ENCODE data around the gene PGLYRP2.

PGLYRP2 gene

GRCh38 chr19:15424121-15424520, 55.2 kb downstream of the PGLYRP2 start:
- no peak for TF ChIP-seq CTCF (IDR thresholded peaks at IDR 0.05; ENCODE audit: control insufficient read depth, insufficient read depth, low read depth, low read length, missing control alignments)
- no peak for DNase-seq (ENCODE audit: low read depth)
- no peak overlapping the region for H3K4me3 ChIP-seq (ENCODE audit: control insufficient read depth, low read depth, low read length)

GRCh38 chr19:15423130-15423529, 56.2 kb downstream of the PGLYRP2 start:
- DNase-seq (ENCODE audit: low read depth) = no peak
- no peak for TF ChIP-seq CTCF (IDR thresholded peaks at IDR 0.05; ENCODE audit: control insufficient read depth, insufficient read depth, low read depth, low read length, missing control alignments)
- H3K4me3 ChIP-seq (ENCODE audit: control insufficient read depth, low read depth, low read length) = no peak overlapping the region

- no peak for DNase-seq (ENCODE audit: low read depth)
- no peak for TF ChIP-seq CTCF (IDR thresholded peaks at IDR 0.05; ENCODE audit: control insufficient read depth, insufficient read depth, low read depth, low read length, missing control alignments)
These were observed 56.8 kb downstream of the PGLYRP2 start for GRCh38 chr19:15422296-15423075.

GRCh38 chr19:15421721-15422260, 57.5 kb downstream of the PGLYRP2 start:
- no peak overlapping the region for H3K4me3 ChIP-seq (ENCODE audit: control insufficient read depth, low read depth, low read length)
- TF ChIP-seq CTCF (IDR thresholded peaks at IDR 0.05; ENCODE audit: control insufficient read depth, insufficient read depth, low read depth, low read length, missing control alignments) = no peak
- DNase-seq (ENCODE audit: low read depth) = no peak

More at GRCh38 chr19:15422296-15423075, 56.8 kb downstream of the PGLYRP2 start:
- H3K4me3 ChIP-seq (ENCODE audit: control insufficient read depth, low read depth, low read length) = no peak overlapping the region

- TF ChIP-seq CTCF (IDR thresholded peaks at IDR 0.05; ENCODE audit: control insufficient read depth, insufficient read depth, low read depth, low read length, missing control alignments) = no peak
- no peak overlapping the region for H3K4me3 ChIP-seq (ENCODE audit: control insufficient read depth, low read depth, low read length)
- no peak for DNase-seq (ENCODE audit: low read depth)
These were observed 58.1 kb downstream of the PGLYRP2 start for GRCh38 chr19:15421136-15421695.

- no peak for TF ChIP-seq CTCF (IDR thresholded peaks at IDR 0.05; ENCODE audit: control insufficient read depth, insufficient read depth, low read depth, low read length, missing control alignments)
- no peak for DNase-seq (ENCODE audit: low read depth)
- peak overlapping the region; percentile 61 for H3K4me3 ChIP-seq (ENCODE audit: control insufficient read depth, low read depth, low read length)
These were observed 59.8 kb downstream of the PGLYRP2 start for GRCh38 chr19:15419413-15420025.
